ENCODE measurements around the gene SUFU. TPM values are rescaled to one million over a fixed set of nuclear protein-coding genes. Genes with fewer than 3 reads are reported as not detected.

Gene SUFU
- total and polyA plus RNA-seq, 2 of the 8 experiments (the other 6 are each of a cell fraction or from before 2014, with no cell fraction given): 7.0 to 10.8 TPM

DNA sequence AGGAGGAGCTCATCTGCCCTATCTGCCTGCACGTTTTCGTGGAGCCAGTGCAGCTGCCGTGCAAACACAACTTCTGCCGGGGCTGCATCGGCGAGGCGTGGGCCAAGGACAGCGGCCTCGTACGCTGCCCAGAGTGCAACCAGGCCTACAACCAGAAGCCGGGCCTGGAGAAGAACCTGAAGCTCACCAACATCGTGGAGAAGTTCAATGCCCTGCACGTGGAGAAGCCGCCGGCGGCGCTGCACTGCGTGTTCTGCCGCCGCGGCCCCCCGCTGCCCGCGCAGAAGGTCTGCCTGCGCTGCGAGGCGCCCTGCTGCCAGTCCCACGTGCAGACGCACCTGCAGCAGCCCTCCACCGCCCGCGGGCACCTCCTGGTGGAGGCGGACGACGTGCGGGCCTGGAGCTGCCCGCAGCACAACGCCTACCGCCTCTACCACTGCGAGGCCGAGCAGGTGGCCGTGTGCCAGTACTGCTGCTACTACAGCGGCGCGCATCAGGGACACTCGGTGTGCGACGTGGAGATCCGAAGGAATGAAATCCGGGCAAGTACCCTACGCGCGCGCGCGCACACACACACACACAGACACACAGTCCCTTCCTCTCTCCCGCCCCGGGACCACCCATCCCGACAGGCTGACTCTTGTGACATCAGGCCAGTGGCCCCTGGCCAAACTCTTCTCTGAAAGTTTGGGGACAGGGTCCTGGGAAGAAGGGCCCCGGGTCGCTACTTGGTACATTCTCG, 141.0 kb downstream of the SUFU start (continued):
- TF ChIP-seq, protein P1, sequence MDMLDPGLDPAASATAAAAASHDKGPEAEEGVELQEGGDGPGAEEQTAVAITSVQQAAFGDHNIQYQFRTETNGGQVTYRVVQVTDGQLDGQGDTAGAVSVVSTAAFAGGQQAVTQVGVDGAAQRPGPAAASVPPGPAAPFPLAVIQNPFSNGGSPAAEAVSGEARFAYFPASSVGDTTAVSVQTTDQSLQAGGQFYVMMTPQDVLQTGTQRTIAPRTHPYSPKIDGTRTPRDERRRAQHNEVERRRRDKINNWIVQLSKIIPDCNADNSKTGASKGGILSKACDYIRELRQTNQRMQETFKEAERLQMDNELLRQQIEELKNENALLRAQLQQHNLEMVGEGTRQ (IDR thresholded peaks at IDR 0.05; ENCODE audit: low read length): peak; percentile 47; the same call in 1 of the 2 replicates
- TF ChIP-seq BACH1 (IDR thresholded peaks at IDR 0.05; ENCODE audit: low read length) (peak; percentile 4; the same call in 1 of the 2 replicates), TEAD4 (IDR thresholded peaks at IDR 0.05; ENCODE audit: low read depth, low read length) (no peak; the same call in 1 of the 2 replicates), CEBPB (IDR thresholded peaks at IDR 0.05; ENCODE audit: low read depth, low read length) (no peak), SAP30 (IDR thresholded peaks at IDR 0.05; ENCODE audit: insufficient read depth, insufficient replicate concordance, low read length) (no peak), ASH2L (IDR thresholded peaks at IDR 0.05; ENCODE audit: low read length) (peak; percentile 27), TAF1 (IDR thresholded peaks at IDR 0.05; ENCODE audit: low read depth, low read length) (0 out of 2 replicates have a peak, but pooled peaks have one; percentile 21), CREB1 (IDR thresholded peaks at IDR 0.05) (peak; percentile 78), ZNF274 (IDR thresholded peaks at IDR 0.05; ENCODE audit: borderline replicate concordance, extremely low read depth, low read length) (no peak), HDAC2 (IDR thresholded peaks at IDR 0.05; ENCODE audit: borderline replicate concordance in 1 of 2, low read depth in 2 of 2, low read length in 2 of 2) (peak in 1 of 2 experiments; percentile 91; a peak in 1 of 4 replicates), SIN3A (conservative IDR thresholded peaks at IDR 0.05 in 1 of 2, IDR thresholded peaks at IDR 0.05 in 1 of 2; ENCODE audit: low read depth in 1 of 2, low read length in 2 of 2) (peak; percentile 14 to 84; a peak in 3 of 4 replicates), EP300 (IDR thresholded peaks at IDR 0.05; ENCODE audit: borderline replicate concordance in 1 of 2, low read depth in 2 of 2, low read length in 2 of 2) (0 out of 3 replicates have a peak, but pooled peaks of 1 of the 2 experiments have one; percentile 30), POU5F1 (IDR thresholded peaks at IDR 0.05; ENCODE audit: low read depth, low read length) (no peak), TCF12 (IDR thresholded peaks at IDR 0.05; ENCODE audit: low read depth, low read length) (peak; percentile 86; the same call in 1 of the 2 replicates), POLR2AphosphoS5 (IDR thresholded peaks at IDR 0.05; ENCODE audit: low read depth, low read length) (0 out of 2 replicates have a peak, but pooled peaks have one; percentile 63)
- TF ChIP-seq, protein P2, sequence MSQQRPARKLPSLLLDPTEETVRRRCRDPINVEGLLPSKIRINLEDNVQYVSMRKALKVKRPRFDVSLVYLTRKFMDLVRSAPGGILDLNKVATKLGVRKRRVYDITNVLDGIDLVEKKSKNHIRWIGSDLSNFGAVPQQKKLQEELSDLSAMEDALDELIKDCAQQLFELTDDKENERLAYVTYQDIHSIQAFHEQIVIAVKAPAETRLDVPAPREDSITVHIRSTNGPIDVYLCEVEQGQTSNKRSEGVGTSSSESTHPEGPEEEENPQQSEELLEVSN (IDR thresholded peaks at IDR 0.05): peak; percentile 93
- TF ChIP-seq, protein P3, sequence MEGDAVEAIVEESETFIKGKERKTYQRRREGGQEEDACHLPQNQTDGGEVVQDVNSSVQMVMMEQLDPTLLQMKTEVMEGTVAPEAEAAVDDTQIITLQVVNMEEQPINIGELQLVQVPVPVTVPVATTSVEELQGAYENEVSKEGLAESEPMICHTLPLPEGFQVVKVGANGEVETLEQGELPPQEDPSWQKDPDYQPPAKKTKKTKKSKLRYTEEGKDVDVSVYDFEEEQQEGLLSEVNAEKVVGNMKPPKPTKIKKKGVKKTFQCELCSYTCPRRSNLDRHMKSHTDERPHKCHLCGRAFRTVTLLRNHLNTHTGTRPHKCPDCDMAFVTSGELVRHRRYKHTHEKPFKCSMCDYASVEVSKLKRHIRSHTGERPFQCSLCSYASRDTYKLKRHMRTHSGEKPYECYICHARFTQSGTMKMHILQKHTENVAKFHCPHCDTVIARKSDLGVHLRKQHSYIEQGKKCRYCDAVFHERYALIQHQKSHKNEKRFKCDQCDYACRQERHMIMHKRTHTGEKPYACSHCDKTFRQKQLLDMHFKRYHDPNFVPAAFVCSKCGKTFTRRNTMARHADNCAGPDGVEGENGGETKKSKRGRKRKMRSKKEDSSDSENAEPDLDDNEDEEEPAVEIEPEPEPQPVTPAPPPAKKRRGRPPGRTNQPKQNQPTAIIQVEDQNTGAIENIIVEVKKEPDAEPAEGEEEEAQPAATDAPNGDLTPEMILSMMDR (IDR thresholded peaks at IDR 0.05; ENCODE audit: control extremely low read depth in 1 of 3, insufficient read depth in 1 of 3, low read depth in 1 of 3, low read length in 3 of 3): peak in 2 of 3 experiments; percentile 79 to 82; a peak in 3 of 4 replicates
- TF ChIP-seq, protein P4, sequence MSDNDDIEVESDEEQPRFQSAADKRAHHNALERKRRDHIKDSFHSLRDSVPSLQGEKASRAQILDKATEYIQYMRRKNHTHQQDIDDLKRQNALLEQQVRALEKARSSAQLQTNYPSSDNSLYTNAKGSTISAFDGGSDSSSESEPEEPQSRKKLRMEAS (IDR thresholded peaks at IDR 0.05): peak; percentile 99

All from H1 (cell line).